Activated CD4-positive, alpha-beta T cell treated with anti-CD3 and anti-CD28 coated beads, Interleukin-2, Interleukin-6, amounts not matched to agents 100 ng/mL and 50 ng/mL, durations not matched to agents 16 hours and 8 hours (primary cell): ENCODE results near the gene CLCN6.

Source experiments
- DNase-seq: peaks from one replicate; pipeline ENCODE4 v3.0.0-alpha.2; 2020

The CLCN6 gene

GRCh38 chr1:11856698-11857097 is 50.7 kb downstream of the CLCN6 start:
- DNase-seq = no peak

- no peak for DNase-seq
Observed at GRCh38 chr1:11857164-11857851, 51.3 kb downstream of the CLCN6 start.

- DNase-seq = no peak
Observed at GRCh38 chr1:11858158-11858557, 52.2 kb downstream of the CLCN6 start.

GRCh38 chr1:11858613-11858967 is 52.6 kb downstream of the CLCN6 start, which contains the start of gene NPPB:
TSS of gene NPPB (minus strand) at chr1:11858945. CDS start at chr1:11858833, 112 bp downstream.
- DNase-seq = no peak

GRCh38 chr1:11858968-11859871 is 53.2 kb downstream of the CLCN6 start:
- peak; percentile 61 for DNase-seq

GRCh38 chr1:11860083-11860482 is 54.1 kb downstream of the CLCN6 start:
- DNase-seq = no peak

GRCh38 chr1:11860587-11860986 is 54.6 kb downstream of the CLCN6 start:
- DNase-seq = no peak

GRCh38 chr1:11862890-11863289 is 56.9 kb downstream of the CLCN6 start:
- no peak for DNase-seq

GRCh38 chr1:11868331-11868980 is 62.5 kb downstream of the CLCN6 start:
- no peak for DNase-seq

- DNase-seq = no peak
Observed at GRCh38 chr1:11869104-11869503, 63.1 kb downstream of the CLCN6 start.

- DNase-seq = no peak
Observed at GRCh38 chr1:11869650-11870207, 63.7 kb downstream of the CLCN6 start.

GRCh38 chr1:11872545-11872944 is 66.6 kb downstream of the CLCN6 start:
- no peak for DNase-seq

GRCh38 chr1:11873395-11874257 is 67.6 kb downstream of the CLCN6 start:
- no peak for DNase-seq

GRCh38 chr1:11874258-11874562 is 68.2 kb downstream of the CLCN6 start:
- DNase-seq = no peak

GRCh38 chr1:11874624-11875023 is 68.6 kb downstream of the CLCN6 start:
- no peak for DNase-seq

- DNase-seq = no peak
Observed at GRCh38 chr1:11875094-11875493, 69.1 kb downstream of the CLCN6 start.

GRCh38 chr1:11877074-11877473 is 71.1 kb downstream of the CLCN6 start:
- DNase-seq = no peak

GRCh38 chr1:11878081-11878890 is 72.3 kb downstream of the CLCN6 start:
- no peak for DNase-seq

GRCh38 chr1:11878891-11879190 is 72.8 kb downstream of the CLCN6 start:
- DNase-seq = no peak

- no peak for DNase-seq
Observed at GRCh38 chr1:11879311-11880180, 73.6 kb downstream of the CLCN6 start.

- DNase-seq = no peak
Observed at GRCh38 chr1:11880181-11880575, 74.2 kb downstream of the CLCN6 start.
